BJ (cell line): ENCODE measurements around the gene MICALL1. TPM values are rescaled to one million over a fixed set of nuclear protein-coding genes. Genes with fewer than 3 reads are reported as not detected.
"Not testable (repeated sequence)": the region's sequence is repeated elsewhere in the genome, so short reads cannot be mapped to it uniquely, and the experiment has no call there.

ENCODE experiments used
- CTCF ChIA-PET: fragments of 350-600 bp; formaldehyde crosslinking; extraction: SDS; loops from one replicate; lab custom pipeline; 2021; ENCODE audit warnings: antibody characterized with exemption, inconsistent platforms; lab: Yijun Ruan, JAX
- POLR2A ChIA-PET: fragments of 300-600 bp; sonication (Branson Sonifier 250); formaldehyde crosslinking; extraction: SDS; loops from one replicate; lab custom pipeline; 2021; ENCODE audit warnings: antibody characterized with exemption; lab: Charles Lee
- DNase-seq: peaks from one replicate; pipeline ENCODE4 v3.0.0-alpha.2; 2011; ENCODE audit warnings: low read depth
- H3K27me3 ChIP-seq: 2 replicates; pipeline ENCODE4 v1.6.0; 2011; ENCODE audit warnings: low read length; ENCODE audit not compliant: control insufficient read depth, insufficient read depth
- H3K36me3 ChIP-seq: 2 replicates; pipeline ENCODE4 v1.5.1; 2011; ENCODE audit warnings: low read length; ENCODE audit not compliant: control insufficient read depth, insufficient read depth
- H3K4me3 ChIP-seq: 2 replicates; pipeline ENCODE4 v1.5.1; 2011; ENCODE audit warnings: low read depth, mild to moderate bottlenecking, control low read depth, low read length
- polyA plus RNA-seq: library from polyadenylated mRNA; depleted of rRNA; stranded (reverse); fragments of >200 nt; gene quantifications from 2 replicates; pipeline ENCODE4 v1.2.3, GENCODE V29; 2011
- TF ChIP-seq, protein P1 (sequence below): IDR thresholded peaks from 2 replicates; pipeline ENCODE4 v1.5.1; 2011; ENCODE audit warnings: low read depth, mild to moderate bottlenecking, control low read depth, inconsistent platforms, low read length, moderate library complexity; ENCODE audit not compliant: insufficient read depth

MICALL1 gene
- polyA plus RNA-seq, 1 experiment, result 26.5 TPM

DNA sequence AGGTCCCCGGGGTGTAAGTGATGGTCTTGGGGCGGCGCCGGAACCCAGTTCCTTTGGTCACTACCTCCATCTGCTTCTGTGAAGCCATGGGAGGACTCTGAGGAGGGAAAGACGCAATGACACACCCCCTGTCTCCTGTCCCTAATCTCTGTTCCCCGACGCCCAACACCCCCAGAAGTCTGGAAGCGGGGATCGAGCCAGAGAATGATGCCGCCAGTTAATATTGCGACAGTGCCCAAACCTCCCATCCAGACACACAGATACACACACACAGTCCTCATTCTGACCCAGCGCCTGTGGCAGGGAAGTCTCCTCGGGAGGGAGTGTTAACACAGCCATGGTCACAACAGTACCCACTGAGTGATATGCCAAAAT is 47.0 kb downstream of the MICALL1 start:
- ChIA-PET CTCF (interaction anchor here (0.7 to 2.9 kb wide), 8 partner anchors 12 to 508 kb away, joined by 3 to 14 read pairs (median 4); no protein-coding TSS in a partner anchor), POLR2A (interaction anchor here (0.6 kb wide), 2 partner anchors 45 to 47 kb away, joined by 4 to 5 read pairs; partner anchors contain the start of gene MICALL1)
- no peaks in the 10 kb centered on the region for H3K27me3 ChIP-seq
- peaks cover 8% of the 10 kb centered on the region for H3K36me3 ChIP-seq
- no peak for DNase-seq
- TF ChIP-seq, protein P1, sequence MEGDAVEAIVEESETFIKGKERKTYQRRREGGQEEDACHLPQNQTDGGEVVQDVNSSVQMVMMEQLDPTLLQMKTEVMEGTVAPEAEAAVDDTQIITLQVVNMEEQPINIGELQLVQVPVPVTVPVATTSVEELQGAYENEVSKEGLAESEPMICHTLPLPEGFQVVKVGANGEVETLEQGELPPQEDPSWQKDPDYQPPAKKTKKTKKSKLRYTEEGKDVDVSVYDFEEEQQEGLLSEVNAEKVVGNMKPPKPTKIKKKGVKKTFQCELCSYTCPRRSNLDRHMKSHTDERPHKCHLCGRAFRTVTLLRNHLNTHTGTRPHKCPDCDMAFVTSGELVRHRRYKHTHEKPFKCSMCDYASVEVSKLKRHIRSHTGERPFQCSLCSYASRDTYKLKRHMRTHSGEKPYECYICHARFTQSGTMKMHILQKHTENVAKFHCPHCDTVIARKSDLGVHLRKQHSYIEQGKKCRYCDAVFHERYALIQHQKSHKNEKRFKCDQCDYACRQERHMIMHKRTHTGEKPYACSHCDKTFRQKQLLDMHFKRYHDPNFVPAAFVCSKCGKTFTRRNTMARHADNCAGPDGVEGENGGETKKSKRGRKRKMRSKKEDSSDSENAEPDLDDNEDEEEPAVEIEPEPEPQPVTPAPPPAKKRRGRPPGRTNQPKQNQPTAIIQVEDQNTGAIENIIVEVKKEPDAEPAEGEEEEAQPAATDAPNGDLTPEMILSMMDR, result no peak
- peak overlapping the region; percentile 100 for H3K4me3 ChIP-seq

GRCh38 chr22:37953437-37954179 is 47.5 kb downstream of the MICALL1 start, which contains the start of the genes C22orf23 and POLR2F:
C22orf23 (minus strand) TSS chr22:37953601; CDS start chr22:37953149, 452 bp downstream.
POLR2F (plus strand) TSS chr22:37953699; CDS start chr22:37953788, 89 bp downstream.
- peak; percentile 67 for DNase-seq
- Histone ChIP-seq H3K4me3 (peak within 1 kb of the TSS; percentile 100), H3K36me3 (peaks cover 8% of the 10 kb centered on the region), H3K27me3 (no peaks in the 10 kb centered on the region)
- POLR2A ChIA-PET, result interaction anchor here (0.6 kb wide), 3 partner anchors 46 to 135 kb away, joined by 3 to 5 read pairs (median 4); partner anchors contain the start of gene MICALL1
- CTCF ChIA-PET, result interaction anchor here (0.6 to 2.9 kb wide), 11 partner anchors 11 to 936 kb away, joined by 3 to 14 read pairs (median 3); no protein-coding TSS in a partner anchor
- TF ChIP-seq, protein P1, result no peak

- Histone ChIP-seq H3K36me3 (peaks cover 10% of the 10 kb centered on the region), H3K27me3 (no peaks in the 10 kb centered on the region), H3K4me3 (peak overlapping the region; percentile 100; the same call in 1 of the 2 replicates)
- CTCF ChIA-PET, result interaction anchor here (1.0 to 2.9 kb wide), 6 partner anchors 10 to 138 kb away, joined by 3 to 14 read pairs (median 6); no protein-coding TSS in a partner anchor
- DNase-seq, result no peak
- POLR2A ChIA-PET, result interaction anchor here (0.5 to 0.7 kb wide), 2 partner anchors 76 to 147 kb away, joined by 4 to 16 read pairs; partner anchors contain the start of gene GCAT
- TF ChIP-seq, protein P1, result no peak
Observed at GRCh38 chr22:37954686-37955085, 48.6 kb downstream of the MICALL1 start.

- DNase-seq, H3K4me3 ChIP-seq, POLR2A ChIA-PET, H3K27me3 ChIP-seq: not testable (repeated sequence)
- CTCF ChIA-PET, result interaction anchor here (1.9 kb wide), 1 partner anchor 10 kb away, joined by 12 read pairs; no protein-coding TSS in a partner anchor
- peaks cover 12% of the 10 kb centered on the region for H3K36me3 ChIP-seq
Observed at GRCh38 chr22:37955825-37956397, 49.8 kb downstream of the MICALL1 start.

DNA sequence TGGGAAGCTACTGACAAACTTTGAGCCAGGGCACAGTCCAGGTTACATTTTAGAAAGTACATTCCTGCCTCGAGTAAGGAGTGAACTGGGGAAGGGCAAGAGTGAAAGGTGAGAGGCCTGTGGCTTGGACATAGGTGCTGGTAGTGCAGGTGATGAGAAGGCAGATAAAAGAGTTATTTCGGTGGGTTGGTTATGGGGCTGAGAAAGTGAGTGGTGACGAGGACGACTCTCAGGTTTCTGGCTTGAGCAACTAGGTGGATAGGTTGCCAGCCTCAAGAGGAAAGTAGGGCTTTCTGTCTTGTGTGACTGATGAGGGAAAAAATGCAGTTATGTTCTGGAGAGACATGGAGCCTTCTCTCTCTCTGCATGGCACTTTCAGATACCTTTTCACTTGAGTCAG is 51.1 kb downstream of the MICALL1 start:
- TF ChIP-seq, protein P1, result no peak
- H3K4me3 ChIP-seq, result no peak overlapping the region
- CTCF ChIA-PET, result interaction anchor here (1.9 kb wide), 1 partner anchor 8 kb away, joined by 12 read pairs; no protein-coding TSS in a partner anchor
- DNase-seq, result no peak
- POLR2A ChIA-PET, result no interaction called here
- no peaks in the 10 kb centered on the region for H3K27me3 ChIP-seq
- peaks cover 19% of the 10 kb centered on the region for H3K36me3 ChIP-seq
